WTC11 (cell line): Measurements from ENCODE around the gene ZFYVE16. TPM values are rescaled to one million over a fixed set of nuclear protein-coding genes. Genes with fewer than 3 reads are reported as not detected.

Experiments used
- ATAC-seq: fragments of 200-7000 bp; cut with Tn5 transposase; 2 replicates; pipeline ENCODE4 v1.10.0; 2021; ENCODE audit warnings: mild to moderate bottlenecking, moderate library complexity
- CTCF ChIA-PET: fragments of 300-600 bp; sonication (Branson Sonifier 250); formaldehyde crosslinking; loops from one replicate; lab custom pipeline; 2021; ENCODE audit warnings: antibody characterized with exemption; lab: Charles Lee
- POLR2A ChIA-PET: fragments of 350-600 bp; sonication (Branson Sonifier 250); formaldehyde crosslinking; loops from one replicate; lab custom pipeline; 2021; ENCODE audit warnings: antibody characterized with exemption; lab: Charles Lee
- DNase-seq: peaks from one replicate; pipeline ENCODE4 v3.0.0; 2021; ENCODE audit warnings: low spot score
- H3K27ac Mint-ChIP-seq: 2 replicates; pipeline ENCODE4 v1.8.0; 2021; ENCODE audit warnings: mixed read lengths
- H3K27me3 Mint-ChIP-seq: 2 replicates; pipeline ENCODE4 v1.8.0; 2021; ENCODE audit warnings: low read depth, mild to moderate bottlenecking, moderate library complexity, mixed read lengths
- H3K36me3 Mint-ChIP-seq: 2 replicates; pipeline ENCODE4 v1.8.0; 2021; ENCODE audit warnings: mixed read lengths
- H3K4me1 Mint-ChIP-seq: 2 replicates; pipeline ENCODE4 v1.8.0; 2022; ENCODE audit warnings: mixed read lengths
- H3K4me3 Mint-ChIP-seq: 2 replicates; pipeline ENCODE4 v1.8.0; 2021; ENCODE audit warnings: mild to moderate bottlenecking, moderate library complexity, mixed read lengths
- H3K9me3 Mint-ChIP-seq: 2 replicates; pipeline ENCODE4 v1.8.0; 2021; ENCODE audit warnings: mixed read lengths
- ATF1 ChIP-seq: sonication (generic); formaldehyde crosslinking; IDR thresholded peaks from 2 replicates; pipeline ENCODE4 v1.8.1; 2023; ENCODE audit warnings: mild to moderate bottlenecking, moderate library complexity, missing genetic modification reagents
- CREB1 ChIP-seq: sonication (generic); formaldehyde crosslinking; IDR thresholded peaks from 2 replicates; pipeline ENCODE4 v1.8.0; 2023; ENCODE audit warnings: mild to moderate bottlenecking, missing genetic modification reagents
- ESRRA ChIP-seq: sonication (generic); formaldehyde crosslinking; IDR thresholded peaks from 2 replicates; pipeline ENCODE4 v1.8.1; 2022; ENCODE audit warnings: mild to moderate bottlenecking, missing genetic modification reagents, borderline replicate concordance
- ETV6 ChIP-seq: sonication (generic); formaldehyde crosslinking; IDR thresholded peaks from 2 replicates; pipeline ENCODE4 v1.8.1; 2022; ENCODE audit warnings: mild to moderate bottlenecking, missing genetic modification reagents
- FOXP1 ChIP-seq: sonication (generic); formaldehyde crosslinking; IDR thresholded peaks from 2 replicates; pipeline ENCODE4 v1.8.0; 2022; ENCODE audit warnings: missing genetic modification reagents, mild to moderate bottlenecking, moderate library complexity, borderline replicate concordance
- GTF2I ChIP-seq: fragments of 250-450 bp; sonication (Bioruptor Pico); conservative IDR thresholded peaks from 2 replicates; pipeline ENCODE4 v1.4.0; 2021; ENCODE audit warnings: mild to moderate bottlenecking
- JAZF1 ChIP-seq: fragments of 250-450 bp; sonication (Bioruptor Pico); IDR thresholded peaks from 2 replicates; pipeline ENCODE4 v1.9.0; 2021; ENCODE audit warnings: moderate library complexity, mild to moderate bottlenecking, inconsistent platforms
- JUN ChIP-seq: sonication (generic); formaldehyde crosslinking; IDR thresholded peaks from 2 replicates; pipeline ENCODE4 v1.8.0; 2023; ENCODE audit warnings: mild to moderate bottlenecking, missing genetic modification reagents
- NFATC4 ChIP-seq: fragments of 250-450 bp; sonication (Bioruptor Pico); IDR thresholded peaks from 2 replicates; pipeline ENCODE4 v1.9.0; 2021; ENCODE audit warnings: mild to moderate bottlenecking
- NR2C2 ChIP-seq: sonication (generic); formaldehyde crosslinking; IDR thresholded peaks from 2 replicates; pipeline ENCODE4 v1.8.0; 2022; ENCODE audit warnings: mild to moderate bottlenecking, missing genetic modification reagents
- NR3C1 ChIP-seq: sonication (generic); formaldehyde crosslinking; conservative IDR thresholded peaks from 2 replicates; pipeline ENCODE4 v1.8.1; 2023; ENCODE audit warnings: low read depth, mild to moderate bottlenecking, missing genetic modification reagents
- OVOL2 ChIP-seq: fragments of 250-450 bp; sonication (Bioruptor Pico); IDR thresholded peaks from 2 replicates; pipeline ENCODE4 v1.9.0; 2021; ENCODE audit warnings: mild to moderate bottlenecking, borderline replicate concordance
- SMAD3 ChIP-seq: sonication (generic); formaldehyde crosslinking; IDR thresholded peaks from 2 replicates; pipeline ENCODE4 v1.8.0; 2022; ENCODE audit warnings: missing genetic modification reagents, mild to moderate bottlenecking, borderline replicate concordance
- SP1 ChIP-seq: sonication (generic); formaldehyde crosslinking; conservative IDR thresholded peaks from 2 replicates; pipeline ENCODE4 v1.8.1; 2022; ENCODE audit warnings: missing genetic modification reagents
- TEAD4 ChIP-seq: sonication (generic); formaldehyde crosslinking; IDR thresholded peaks from 2 replicates; pipeline ENCODE4 v1.8.0; 2022; ENCODE audit warnings: mild to moderate bottlenecking, missing genetic modification reagents
- TP53 ChIP-seq: sonication (generic); formaldehyde crosslinking; IDR thresholded peaks from 2 replicates; pipeline ENCODE4 v1.8.1; 2023; ENCODE audit warnings: mild to moderate bottlenecking, missing genetic modification reagents
- ZNF219 ChIP-seq: sonication (generic); formaldehyde crosslinking; IDR thresholded peaks from 2 replicates; pipeline ENCODE4 v1.8.0; 2023; ENCODE audit warnings: missing genetic modification reagents, mild to moderate bottlenecking, borderline replicate concordance
- ZNF263 ChIP-seq: sonication (generic); formaldehyde crosslinking; IDR thresholded peaks from 2 replicates; pipeline ENCODE4 v1.8.1; 2022; ENCODE audit warnings: low read depth, mild to moderate bottlenecking, moderate library complexity, missing genetic modification reagents
- ZNF281 ChIP-seq: sonication (generic); formaldehyde crosslinking; IDR thresholded peaks from 2 replicates; pipeline ENCODE4 v1.8.0; 2023; ENCODE audit warnings: mild to moderate bottlenecking, missing genetic modification reagents
- total RNA-seq: library from RNA; stranded (reverse); gene quantifications from 3 replicates; pipeline ENCODE4 v1.2.3, GENCODE V29; 2021
- TF ChIP-seq, protein P1 (sequence below): fragments of 250-450 bp; sonication (Bioruptor Pico); IDR thresholded peaks from 2 replicates; pipeline ENCODE4 v1.8.0; 2021; ENCODE audit warnings: mild to moderate bottlenecking
- TF ChIP-seq, protein P2 (sequence below): sonication (generic); formaldehyde crosslinking; IDR thresholded peaks from 2 replicates; pipeline ENCODE4 v1.8.1; 2022; ENCODE audit warnings: missing genetic modification reagents, borderline replicate concordance
- TF ChIP-seq, protein P3 (sequence below): sonication (generic); formaldehyde crosslinking; IDR thresholded peaks from 2 replicates; pipeline ENCODE4 v1.8.1; 2022; ENCODE audit warnings: low read depth, mild to moderate bottlenecking, moderate library complexity, missing genetic modification reagents, borderline replicate concordance
- TF ChIP-seq, protein P4 (sequence below): fragments of 250-450 bp; sonication (Bioruptor Pico); IDR thresholded peaks from 2 replicates; pipeline ENCODE4 v1.9.0; 2021; ENCODE audit warnings: moderate library complexity, mild to moderate bottlenecking, inconsistent platforms, borderline replicate concordance

The ZFYVE16 gene
- total RNA-seq, 1 experiment from 2014 or later = 25.3 TPM

DNA sequence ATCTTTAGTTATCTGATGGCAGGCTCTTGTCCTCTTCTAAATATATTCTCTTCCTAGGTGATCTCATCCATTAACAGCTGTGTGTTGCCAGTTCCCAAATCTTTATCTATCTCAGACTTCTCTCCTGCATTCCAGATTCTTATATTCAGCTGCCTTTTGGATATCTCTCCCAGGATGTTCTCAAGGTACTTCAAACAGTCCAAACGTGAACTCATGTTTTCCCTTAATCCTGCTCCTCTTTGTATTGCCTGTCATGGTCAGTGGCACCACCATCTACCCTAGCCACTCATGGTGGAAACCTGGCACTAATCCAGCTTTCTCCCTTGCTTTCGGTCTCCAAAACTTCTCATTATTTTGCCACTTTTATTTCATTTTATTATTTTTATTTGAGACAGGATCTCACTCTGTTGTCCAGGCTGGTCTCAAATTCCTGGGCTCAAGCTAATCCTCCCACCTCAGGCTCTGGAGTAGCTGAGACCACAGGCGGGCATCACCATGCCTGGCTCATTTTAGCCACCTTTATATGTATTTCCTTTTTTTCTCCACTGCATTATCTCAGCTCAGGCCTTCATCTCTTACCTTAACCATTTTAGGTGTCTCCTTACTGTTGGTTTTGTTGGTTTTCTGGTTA is 3.8 kb downstream of the ZFYVE16 start:
- POLR2A ChIA-PET = no interaction called here

GRCh38 chr5:80414113-80414512 is 6.2 kb downstream of the ZFYVE16 start:
- no peak for ATAC-seq
- no peak for TF ChIP-seq JUN (CRISPR knock-in tag)
- TF ChIP-seq TP53 (CRISPR knock-in tag) = no peak
- no peak for TF ChIP-seq NFATC4 (CRISPR knock-in tag)
- no peak for TF ChIP-seq ESRRA
- TF ChIP-seq ZNF281 (CRISPR knock-in tag) = no peak
- no peak for TF ChIP-seq OVOL2 (CRISPR knock-in tag)
- no peak for TF ChIP-seq FOXP1 (CRISPR knock-in tag)
- no peak for TF ChIP-seq NR2C2
- no peak for TF ChIP-seq JAZF1 (CRISPR knock-in tag)
- no peak for TF ChIP-seq SP1 (CRISPR knock-in tag)
- no peak for TF ChIP-seq GTF2I (CRISPR knock-in tag)
- no peak for TF ChIP-seq ZNF219
- TF ChIP-seq, protein P1, sequence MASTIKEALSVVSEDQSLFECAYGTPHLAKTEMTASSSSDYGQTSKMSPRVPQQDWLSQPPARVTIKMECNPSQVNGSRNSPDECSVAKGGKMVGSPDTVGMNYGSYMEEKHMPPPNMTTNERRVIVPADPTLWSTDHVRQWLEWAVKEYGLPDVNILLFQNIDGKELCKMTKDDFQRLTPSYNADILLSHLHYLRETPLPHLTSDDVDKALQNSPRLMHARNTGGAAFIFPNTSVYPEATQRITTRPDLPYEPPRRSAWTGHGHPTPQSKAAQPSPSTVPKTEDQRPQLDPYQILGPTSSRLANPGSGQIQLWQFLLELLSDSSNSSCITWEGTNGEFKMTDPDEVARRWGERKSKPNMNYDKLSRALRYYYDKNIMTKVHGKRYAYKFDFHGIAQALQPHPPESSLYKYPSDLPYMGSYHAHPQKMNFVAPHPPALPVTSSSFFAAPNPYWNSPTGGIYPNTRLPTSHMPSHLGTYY (CRISPR knock-in tag) = no peak
- no peak for TF ChIP-seq SMAD3 (CRISPR knock-in tag)
- Mint-ChIP-seq H3K36me3 (peaks cover 15% of the 10 kb centered on the region), H3K4me1 (peaks cover 8% of the 10 kb centered on the region), H3K4me3 (no peak overlapping the region), H3K9me3 (no peaks in the 10 kb centered on the region), H3K27me3 (no peaks in the 10 kb centered on the region), H3K27ac (no peak overlapping the region)
- no peak for DNase-seq
- CTCF ChIA-PET = no interaction called here
- POLR2A ChIA-PET = no interaction called here

More for the DNA sequence above, 3.8 kb downstream of the ZFYVE16 start:
- H3K9me3 Mint-ChIP-seq = no peaks in the 10 kb centered on the region
- peaks cover 11% of the 10 kb centered on the region for H3K36me3 Mint-ChIP-seq
- DNase-seq (no peak), ATAC-seq (no peak)
- H3K27me3 Mint-ChIP-seq = no peaks in the 10 kb centered on the region
- CTCF ChIA-PET = no interaction called here
- H3K4me3 Mint-ChIP-seq = no peak overlapping the region
- TF ChIP-seq ATF1 (CRISPR knock-in tag) = no peak
- TF ChIP-seq, protein P2, sequence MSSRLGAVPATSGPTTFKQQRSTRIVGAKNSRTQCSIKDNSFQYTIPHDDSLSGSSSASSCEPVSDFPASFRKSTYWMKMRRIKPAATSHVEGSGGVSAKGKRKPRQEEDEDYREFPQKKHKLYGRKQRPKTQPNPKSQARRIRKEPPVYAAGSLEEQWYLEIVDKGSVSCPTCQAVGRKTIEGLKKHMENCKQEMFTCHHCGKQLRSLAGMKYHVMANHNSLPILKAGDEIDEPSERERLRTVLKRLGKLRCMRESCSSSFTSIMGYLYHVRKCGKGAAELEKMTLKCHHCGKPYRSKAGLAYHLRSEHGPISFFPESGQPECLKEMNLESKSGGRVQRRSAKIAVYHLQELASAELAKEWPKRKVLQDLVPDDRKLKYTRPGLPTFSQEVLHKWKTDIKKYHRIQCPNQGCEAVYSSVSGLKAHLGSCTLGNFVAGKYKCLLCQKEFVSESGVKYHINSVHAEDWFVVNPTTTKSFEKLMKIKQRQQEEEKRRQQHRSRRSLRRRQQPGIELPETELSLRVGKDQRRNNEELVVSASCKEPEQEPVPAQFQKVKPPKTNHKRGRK (CRISPR knock-in tag) = no peak
- TF ChIP-seq NR3C1 = no peak
- TF ChIP-seq CREB1 (CRISPR knock-in tag) = no peak
- no peak for TF ChIP-seq ETV6 (CRISPR knock-in tag)
- TF ChIP-seq, protein P3, sequence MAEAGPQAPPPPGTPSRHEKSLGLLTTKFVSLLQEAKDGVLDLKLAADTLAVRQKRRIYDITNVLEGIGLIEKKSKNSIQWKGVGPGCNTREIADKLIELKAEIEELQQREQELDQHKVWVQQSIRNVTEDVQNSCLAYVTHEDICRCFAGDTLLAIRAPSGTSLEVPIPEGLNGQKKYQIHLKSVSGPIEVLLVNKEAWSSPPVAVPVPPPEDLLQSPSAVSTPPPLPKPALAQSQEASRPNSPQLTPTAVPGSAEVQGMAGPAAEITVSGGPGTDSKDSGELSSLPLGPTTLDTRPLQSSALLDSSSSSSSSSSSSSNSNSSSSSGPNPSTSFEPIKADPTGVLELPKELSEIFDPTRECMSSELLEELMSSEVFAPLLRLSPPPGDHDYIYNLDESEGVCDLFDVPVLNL (CRISPR knock-in tag) = no peak
- TF ChIP-seq ZNF263 = no peak
- TF ChIP-seq JUN (CRISPR knock-in tag) = no peak
- TF ChIP-seq, protein P4, sequence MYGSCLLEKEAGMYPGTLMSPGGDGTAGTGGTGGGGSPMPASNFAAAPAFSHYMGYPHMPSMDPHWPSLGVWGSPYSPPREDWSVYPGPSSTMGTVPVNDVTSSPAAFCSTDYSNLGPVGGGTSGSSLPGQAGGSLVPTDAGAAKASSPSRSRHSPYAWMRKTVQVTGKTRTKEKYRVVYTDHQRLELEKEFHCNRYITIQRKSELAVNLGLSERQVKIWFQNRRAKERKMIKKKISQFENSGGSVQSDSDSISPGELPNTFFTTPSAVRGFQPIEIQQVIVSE = no peak
- no peak for TF ChIP-seq TEAD4 (CRISPR knock-in tag)
- peaks cover 11% of the 10 kb centered on the region for H3K4me1 Mint-ChIP-seq
- H3K27ac Mint-ChIP-seq = peak overlapping the region; percentile 74
